Osteoblast (primary cell): Measurements from ENCODE around the gene PAK1. TPM values are rescaled to one million over a fixed set of nuclear protein-coding genes. Genes with fewer than 3 reads are reported as not detected.

ENCODE experiments used
- DNase-seq: peaks from one replicate; pipeline ENCODE4 v3.0.0; 2011; ENCODE audit warnings: low spot score, mixed read lengths; ENCODE audit not compliant: insufficient read length; ENCODE audit errors: missing footprints
- H2AFZ ChIP-seq: 2 replicates; pipeline ENCODE4 v1.6.0; 2011; ENCODE audit warnings: mild to moderate bottlenecking, low read length
- H3K27ac ChIP-seq: 2 replicates; pipeline ENCODE4 v1.5.1; 2011; ENCODE audit warnings: mild to moderate bottlenecking, low read depth, low read length, moderate library complexity
- H3K27me3 ChIP-seq: 2 replicates; pipeline ENCODE4 v1.6.0; 2012; ENCODE audit warnings: mild to moderate bottlenecking, control low read depth, inconsistent platforms, low read length, moderate library complexity; ENCODE audit not compliant: insufficient read depth
- H3K36me3 ChIP-seq: 2 replicates; pipeline ENCODE4 v1.5.1; 2011; ENCODE audit warnings: mild to moderate bottlenecking, low read length, control low read depth, moderate library complexity; ENCODE audit not compliant: insufficient read depth
- H3K4me1 ChIP-seq: 2 replicates; pipeline ENCODE4 v1.5.1; 2011; ENCODE audit warnings: mild to moderate bottlenecking, low read length, control low read depth, moderate library complexity; ENCODE audit not compliant: insufficient read depth
- H3K4me2 ChIP-seq: 2 replicates; pipeline ENCODE4 v1.6.0; 2011; ENCODE audit warnings: mild to moderate bottlenecking, low read length; ENCODE audit not compliant: insufficient read depth
- H3K4me3 ChIP-seq: fragments of 200-600 bp; sonication (generic); 3 replicates; pipeline ENCODE4 v1.5.1; 2012; ENCODE audit warnings: mild to moderate bottlenecking, low read length, inconsistent platforms; ENCODE audit not compliant: insufficient read depth
- H3K79me2 ChIP-seq: 2 replicates; pipeline ENCODE4 v1.6.0; 2012; ENCODE audit warnings: mild to moderate bottlenecking, low read length, control low read depth, inconsistent platforms; ENCODE audit not compliant: insufficient read depth
- H3K9me3 ChIP-seq: 2 replicates; pipeline ENCODE4 v1.5.1; 2011; ENCODE audit warnings: low read depth, low read length, control low read depth
- H4K20me1 ChIP-seq: 2 replicates; pipeline ENCODE4 v1.6.0; 2012; ENCODE audit warnings: mild to moderate bottlenecking, low read length, control low read depth; ENCODE audit not compliant: insufficient read depth
- total RNA-seq: library from RNA; depleted of rRNA; stranded (reverse); fragments of >200 nt; gene quantifications from 2 replicates; pipeline ENCODE4 v1.2.3, GENCODE V29; 2012
- TF ChIP-seq, protein P1 (sequence below): IDR thresholded peaks from 2 replicates; pipeline ENCODE4 v1.5.1; 2011; ENCODE audit warnings: mild to moderate bottlenecking, low read depth, low read length, moderate library complexity; ENCODE audit errors: extremely low read depth

PAK1 gene
- total RNA-seq, 1 donor, result 34.4 TPM

DNA sequence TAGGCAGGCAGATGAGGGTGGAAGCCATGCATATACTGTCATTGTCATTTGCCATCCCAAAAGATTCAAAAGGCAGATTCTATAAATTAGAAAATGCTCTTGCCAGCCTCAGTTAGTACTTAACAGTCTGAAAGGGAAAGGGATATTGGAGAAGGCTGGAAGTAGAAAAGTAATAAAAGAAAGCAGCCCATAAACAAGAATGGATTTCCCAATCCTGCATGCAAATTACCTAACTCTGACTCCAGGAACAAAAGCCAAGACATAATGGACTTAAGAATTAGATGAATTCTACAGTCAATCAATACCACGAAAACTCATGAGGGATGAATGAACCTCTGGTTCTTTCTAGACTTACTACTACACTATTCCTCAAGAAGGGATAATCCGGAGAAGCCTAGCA, 5.9 kb downstream of the PAK1 start:
- no peak overlapping the region for H3K4me2 ChIP-seq
- peaks cover 42% of the 10 kb centered on the region for H3K27me3 ChIP-seq
- no peaks in the 10 kb centered on the region for H3K4me1 ChIP-seq
- H4K20me1 ChIP-seq, result no peaks in the 10 kb centered on the region
- TF ChIP-seq, protein P1, sequence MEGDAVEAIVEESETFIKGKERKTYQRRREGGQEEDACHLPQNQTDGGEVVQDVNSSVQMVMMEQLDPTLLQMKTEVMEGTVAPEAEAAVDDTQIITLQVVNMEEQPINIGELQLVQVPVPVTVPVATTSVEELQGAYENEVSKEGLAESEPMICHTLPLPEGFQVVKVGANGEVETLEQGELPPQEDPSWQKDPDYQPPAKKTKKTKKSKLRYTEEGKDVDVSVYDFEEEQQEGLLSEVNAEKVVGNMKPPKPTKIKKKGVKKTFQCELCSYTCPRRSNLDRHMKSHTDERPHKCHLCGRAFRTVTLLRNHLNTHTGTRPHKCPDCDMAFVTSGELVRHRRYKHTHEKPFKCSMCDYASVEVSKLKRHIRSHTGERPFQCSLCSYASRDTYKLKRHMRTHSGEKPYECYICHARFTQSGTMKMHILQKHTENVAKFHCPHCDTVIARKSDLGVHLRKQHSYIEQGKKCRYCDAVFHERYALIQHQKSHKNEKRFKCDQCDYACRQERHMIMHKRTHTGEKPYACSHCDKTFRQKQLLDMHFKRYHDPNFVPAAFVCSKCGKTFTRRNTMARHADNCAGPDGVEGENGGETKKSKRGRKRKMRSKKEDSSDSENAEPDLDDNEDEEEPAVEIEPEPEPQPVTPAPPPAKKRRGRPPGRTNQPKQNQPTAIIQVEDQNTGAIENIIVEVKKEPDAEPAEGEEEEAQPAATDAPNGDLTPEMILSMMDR, result no peak
- no peak overlapping the region for H2AFZ ChIP-seq
- no peaks in the 10 kb centered on the region for H3K36me3 ChIP-seq
- no peaks in the 10 kb centered on the region for H3K79me2 ChIP-seq
- no peaks in the 10 kb centered on the region for H3K9me3 ChIP-seq
- no peak overlapping the region for H3K4me3 ChIP-seq
- DNase-seq, result no peak
- no peak overlapping the region for H3K27ac ChIP-seq

DNA sequence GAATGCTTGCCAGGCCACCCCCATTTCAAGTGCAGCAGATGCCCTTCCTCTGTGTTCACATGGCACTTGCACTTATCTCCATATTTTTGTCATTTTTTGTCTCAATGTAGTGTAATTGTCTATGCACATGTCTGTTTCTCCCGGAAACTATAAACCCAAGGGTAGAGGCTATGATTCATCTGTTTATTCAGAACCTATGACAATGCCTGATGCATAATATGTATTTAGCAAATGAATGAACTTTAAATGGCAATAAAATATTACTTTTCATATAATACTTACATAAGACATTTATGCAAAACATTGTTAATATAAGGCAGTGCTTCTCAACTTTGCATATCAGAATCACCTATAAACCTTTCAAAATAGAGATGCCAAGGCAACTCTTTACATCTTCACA, 6.7 kb downstream of the PAK1 start:
- Histone ChIP-seq H3K79me2 (no peaks in the 10 kb centered on the region), H3K36me3 (no peaks in the 10 kb centered on the region), H3K4me1 (no peaks in the 10 kb centered on the region), H3K4me3 (no peak overlapping the region), H3K27me3 (peaks cover 36% of the 10 kb centered on the region), H2AFZ (no peak overlapping the region), H3K9me3 (no peaks in the 10 kb centered on the region), H4K20me1 (no peaks in the 10 kb centered on the region), H3K27ac (no peak overlapping the region), H3K4me2 (no peak overlapping the region)
- DNase-seq, result no peak
- TF ChIP-seq, protein P1, result no peak

DNA sequence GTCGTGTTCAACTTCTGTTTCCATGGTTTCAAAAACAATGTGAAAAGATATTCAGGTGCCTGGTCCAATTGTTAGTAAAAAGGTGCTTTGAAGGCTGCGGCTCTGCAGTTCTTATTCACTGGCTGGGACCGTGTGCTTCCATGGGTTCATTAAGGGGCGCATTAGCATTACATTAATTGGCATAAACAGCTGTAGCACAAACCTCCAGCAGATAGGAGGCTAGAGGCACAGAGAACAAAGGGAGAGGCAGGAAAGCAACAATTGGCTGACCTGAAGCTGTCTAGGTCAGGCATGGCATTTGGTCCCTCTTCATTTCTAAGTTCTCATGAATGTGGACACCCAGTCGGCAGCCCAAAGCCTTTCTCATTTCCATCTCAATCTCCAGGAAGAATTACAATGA, 16.6 kb downstream of the PAK1 start:
- Histone ChIP-seq H3K36me3 (no peaks in the 10 kb centered on the region), H4K20me1 (no peaks in the 10 kb centered on the region), H3K4me3 (no peak overlapping the region), H3K4me2 (no peak overlapping the region), H3K27ac (no peak overlapping the region), H3K4me1 (no peaks in the 10 kb centered on the region), H2AFZ (no peak overlapping the region), H3K9me3 (no peaks in the 10 kb centered on the region), H3K27me3 (peaks cover 28% of the 10 kb centered on the region), H3K79me2 (no peaks in the 10 kb centered on the region)
- TF ChIP-seq, protein P1, result no peak
- DNase-seq, result peak; percentile 72

DNA sequence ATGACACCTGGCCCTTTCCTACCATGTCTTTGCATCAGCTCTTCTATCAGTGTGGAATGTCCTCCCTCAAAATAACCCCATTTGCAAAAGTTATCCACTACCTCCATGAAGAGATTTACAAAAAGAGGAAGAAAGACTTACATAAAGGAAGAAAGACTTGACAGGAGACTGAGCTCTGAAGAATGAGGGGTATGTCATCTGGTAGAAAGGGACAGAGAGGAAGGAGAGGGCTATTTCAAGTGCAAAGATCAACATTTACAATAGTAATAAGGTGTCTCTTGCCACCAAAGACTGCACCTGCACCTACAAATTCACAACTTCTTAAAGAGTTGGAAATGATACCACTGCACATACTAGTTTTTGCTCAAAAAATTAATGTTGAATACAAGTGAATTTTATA, 18.2 kb downstream of the PAK1 start:
- TF ChIP-seq, protein P1, result no peak
- no peak overlapping the region for H3K27ac ChIP-seq
- peaks cover 28% of the 10 kb centered on the region for H3K27me3 ChIP-seq
- no peaks in the 10 kb centered on the region for H3K4me1 ChIP-seq
- no peaks in the 10 kb centered on the region for H3K36me3 ChIP-seq
- no peak overlapping the region for H3K4me2 ChIP-seq
- no peak overlapping the region for H2AFZ ChIP-seq
- H3K4me3 ChIP-seq, result no peak overlapping the region
- no peaks in the 10 kb centered on the region for H3K79me2 ChIP-seq
- H4K20me1 ChIP-seq, result no peaks in the 10 kb centered on the region
- no peak for DNase-seq
- H3K9me3 ChIP-seq, result no peaks in the 10 kb centered on the region
